Stimulated activated effector memory CD8-positive, alpha-beta T cell treated with anti-CD3 and anti-CD28 coated beads, Interleukin-12 subunit alpha, Interleukin-12 subunit beta, amount 100 ng/mL, for 72 hours (primary cell): ENCODE results near the gene RSPH6A.
A peak's percentile ranks its signal among the peaks of the same experiment; 100 is the strongest.

Experiments
- ATAC-seq: fragments of 150-1000 bp; cut with Tn5 transposase; 2 replicates; pipeline ENCODE4 v1.10.0; 2021
- DNase-seq, 2 donors: peaks; one replicate each; pipeline ENCODE4 v3.0.0; 2021 to 2022; ENCODE audit warnings: low spot score in 2 of 2
- H3K27ac Mint-ChIP-seq: one replicate; pipeline ENCODE4 v1.8.0; 2022; ENCODE audit warnings: mild to moderate bottlenecking, mixed read lengths
- H3K36me3 Mint-ChIP-seq: one replicate; pipeline ENCODE4 v1.8.0; 2022; ENCODE audit warnings: mild to moderate bottlenecking, mixed read lengths
- H3K4me1 Mint-ChIP-seq: one replicate; pipeline ENCODE4 v1.8.0; 2022; ENCODE audit warnings: mixed read lengths
- H3K4me3 Mint-ChIP-seq: one replicate; pipeline ENCODE4 v1.8.0; 2022; ENCODE audit warnings: mild to moderate bottlenecking, mixed read lengths
- H3K9me3 Mint-ChIP-seq: one replicate; pipeline ENCODE4 v1.8.0; 2022; ENCODE audit warnings: mixed read lengths

Gene RSPH6A

GRCh38 chr19:45768655-45768983, 46.5 kb downstream of the RSPH6A start:
- Mint-ChIP-seq H3K36me3 (peaks cover 12% of the 10 kb centered on the region), H3K4me1 (peaks cover 23% of the 10 kb centered on the region), H3K4me3 (peak overlapping the region; percentile 90), H3K9me3 (no peaks in the 10 kb centered on the region), H3K27ac (peak overlapping the region; percentile 85)
- ATAC-seq (no peak), DNase-seq (peak in 1 of 2 donors; percentile 49)

GRCh38 chr19:45767881-45768654, 47.0 kb downstream of the RSPH6A start:
- H3K4me1 Mint-ChIP-seq: peaks cover 23% of the 10 kb centered on the region
- no peak overlapping the region for H3K27ac Mint-ChIP-seq
- DNase-seq: peak in 1 of 2 donors; percentile 78
- no peak for ATAC-seq
- peaks cover 12% of the 10 kb centered on the region for H3K36me3 Mint-ChIP-seq
- no peaks in the 10 kb centered on the region for H3K9me3 Mint-ChIP-seq
- peak overlapping the region; percentile 90 for H3K4me3 Mint-ChIP-seq

GRCh38 chr19:45767410-45767880, 47.7 kb downstream of the RSPH6A start:
- H3K4me3 Mint-ChIP-seq: peak overlapping the region; percentile 90
- no peaks in the 10 kb centered on the region for H3K9me3 Mint-ChIP-seq
- peaks cover 23% of the 10 kb centered on the region for H3K4me1 Mint-ChIP-seq
- no peak for ATAC-seq
- H3K36me3 Mint-ChIP-seq: peaks cover 12% of the 10 kb centered on the region
- H3K27ac Mint-ChIP-seq: peak overlapping the region; percentile 32
- no peak for DNase-seq

- Mint-ChIP-seq H3K36me3 (peaks cover 12% of the 10 kb centered on the region), H3K4me1 (peaks cover 23% of the 10 kb centered on the region), H3K4me3 (peak overlapping the region; percentile 90), H3K27ac (peak overlapping the region; percentile 32), H3K9me3 (no peaks in the 10 kb centered on the region)
- ATAC-seq: no peak
- no peak for DNase-seq
Measured at GRCh38 chr19:45766869-45767346, 48.2 kb downstream of the RSPH6A start.

- no peak overlapping the region for H3K4me3 Mint-ChIP-seq
- ATAC-seq (no peak), DNase-seq (no peak)
- peaks cover 12% of the 10 kb centered on the region for H3K36me3 Mint-ChIP-seq
- H3K9me3 Mint-ChIP-seq: no peaks in the 10 kb centered on the region
- peaks cover 23% of the 10 kb centered on the region for H3K4me1 Mint-ChIP-seq
- H3K27ac Mint-ChIP-seq: no peak overlapping the region
Measured at GRCh38 chr19:45766296-45766868, 48.7 kb downstream of the RSPH6A start.

GRCh38 chr19:45765702-45766295, 49.3 kb downstream of the RSPH6A start:
- no peaks in the 10 kb centered on the region for H3K9me3 Mint-ChIP-seq
- no peak overlapping the region for H3K4me3 Mint-ChIP-seq
- H3K4me1 Mint-ChIP-seq: peaks cover 17% of the 10 kb centered on the region
- ATAC-seq: no peak
- DNase-seq: no peak
- peaks cover 12% of the 10 kb centered on the region for H3K36me3 Mint-ChIP-seq
- H3K27ac Mint-ChIP-seq: no peak overlapping the region

GRCh38 chr19:45764945-45765701, 50.0 kb downstream of the RSPH6A start:
- H3K9me3 Mint-ChIP-seq: no peaks in the 10 kb centered on the region
- peak overlapping the region; percentile 40 for H3K27ac Mint-ChIP-seq
- peaks cover 10% of the 10 kb centered on the region for H3K4me1 Mint-ChIP-seq
- no peak overlapping the region for H3K4me3 Mint-ChIP-seq
- ATAC-seq (no peak), DNase-seq (no peak)
- peaks cover 12% of the 10 kb centered on the region for H3K36me3 Mint-ChIP-seq

GRCh38 chr19:45764475-45764874, 50.6 kb downstream of the RSPH6A start:
- peak overlapping the region; percentile 40 for H3K27ac Mint-ChIP-seq
- peaks cover 7% of the 10 kb centered on the region for H3K4me1 Mint-ChIP-seq
- peaks cover 6% of the 10 kb centered on the region for H3K36me3 Mint-ChIP-seq
- no peak for DNase-seq
- H3K4me3 Mint-ChIP-seq: no peak overlapping the region
- ATAC-seq: no peak
- no peaks in the 10 kb centered on the region for H3K9me3 Mint-ChIP-seq

- Mint-ChIP-seq H3K27ac (no peak overlapping the region), H3K4me3 (no peak overlapping the region), H3K9me3 (no peaks in the 10 kb centered on the region), H3K36me3 (no peaks in the 10 kb centered on the region), H3K4me1 (peaks cover under 1% of the 10 kb centered on the region)
- no peak for DNase-seq
- no peak for ATAC-seq
Measured at GRCh38 chr19:45763691-45764294, 51.3 kb downstream of the RSPH6A start.

- DNase-seq: no peak
- no peaks in the 10 kb centered on the region for H3K9me3 Mint-ChIP-seq
- no peak for ATAC-seq
- no peaks in the 10 kb centered on the region for H3K4me1 Mint-ChIP-seq
- no peak overlapping the region for H3K4me3 Mint-ChIP-seq
- no peaks in the 10 kb centered on the region for H3K36me3 Mint-ChIP-seq
- H3K27ac Mint-ChIP-seq: no peak overlapping the region
Measured at GRCh38 chr19:45762870-45763631, 52.1 kb downstream of the RSPH6A start.

GRCh38 chr19:45761714-45762113, 53.4 kb downstream of the RSPH6A start:
- Mint-ChIP-seq H3K4me3 (no peak overlapping the region), H3K9me3 (no peaks in the 10 kb centered on the region), H3K27ac (no peak overlapping the region), H3K36me3 (no peaks in the 10 kb centered on the region), H3K4me1 (no peaks in the 10 kb centered on the region)
- ATAC-seq: no peak
- DNase-seq: no peak

- DNase-seq: no peak
- no peak overlapping the region for H3K4me3 Mint-ChIP-seq
- H3K36me3 Mint-ChIP-seq: no peaks in the 10 kb centered on the region
- ATAC-seq: peak; percentile 25
- H3K9me3 Mint-ChIP-seq: no peaks in the 10 kb centered on the region
- no peak overlapping the region for H3K27ac Mint-ChIP-seq
- no peaks in the 10 kb centered on the region for H3K4me1 Mint-ChIP-seq
Measured at GRCh38 chr19:45758921-45759320, 56.2 kb downstream of the RSPH6A start.

- no peak for ATAC-seq
- H3K9me3 Mint-ChIP-seq: no peaks in the 10 kb centered on the region
- H3K36me3 Mint-ChIP-seq: no peaks in the 10 kb centered on the region
- H3K4me1 Mint-ChIP-seq: no peaks in the 10 kb centered on the region
- DNase-seq: no peak
- no peak overlapping the region for H3K27ac Mint-ChIP-seq
- no peak overlapping the region for H3K4me3 Mint-ChIP-seq
Measured at GRCh38 chr19:45757695-45758094, 57.4 kb downstream of the RSPH6A start.

- H3K27ac Mint-ChIP-seq: no peak overlapping the region
- H3K36me3 Mint-ChIP-seq: no peaks in the 10 kb centered on the region
- ATAC-seq (no peak), DNase-seq (no peak)
- no peaks in the 10 kb centered on the region for H3K4me1 Mint-ChIP-seq
- H3K9me3 Mint-ChIP-seq: no peaks in the 10 kb centered on the region
- no peak overlapping the region for H3K4me3 Mint-ChIP-seq
Measured at GRCh38 chr19:45754323-45754722, 60.8 kb downstream of the RSPH6A start.
